Stimulated activated CD4-positive, alpha-beta T cell treated with anti-CD3 and anti-CD28 coated beads, TNF-alpha, amount 100 ng/mL, for 1 hour (primary cell): ENCODE measurements around the gene APOA4.
A peak's percentile ranks its signal among the peaks of the same experiment; 100 is the strongest.
"Not testable (repeated sequence)": the region's sequence is repeated elsewhere in the genome, so short reads cannot be mapped to it uniquely, and the experiment has no call there.

Experiments used
- DNase-seq, 3 donors: peaks; one replicate each; pipeline ENCODE4 v3.0.0-alpha.2; 2020; ENCODE audit warnings: low read depth in 3 of 3, low spot score in 1 of 3

APOA4 gene

DNA sequence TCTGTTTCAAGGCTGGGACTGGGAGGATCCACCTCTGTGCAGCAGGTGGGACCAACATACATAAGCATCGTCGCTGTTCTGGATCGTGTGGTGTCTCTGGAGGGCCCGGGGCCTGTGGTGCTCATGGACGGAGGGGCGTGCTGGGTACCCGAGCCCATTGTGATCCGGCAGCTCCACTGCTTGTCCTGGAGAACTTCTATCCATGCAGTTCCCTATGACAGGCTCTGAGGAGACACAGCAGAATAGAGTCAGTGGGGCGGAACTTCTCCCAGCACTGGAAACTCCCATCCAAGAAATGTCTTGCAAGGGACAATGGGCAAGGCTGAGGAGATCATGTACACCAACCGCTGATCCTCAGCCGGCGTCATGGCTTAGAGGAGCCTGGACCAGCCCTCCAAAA, 26.0 kb upstream of the APOA4 start:
- DNase-seq: no peak

DNA sequence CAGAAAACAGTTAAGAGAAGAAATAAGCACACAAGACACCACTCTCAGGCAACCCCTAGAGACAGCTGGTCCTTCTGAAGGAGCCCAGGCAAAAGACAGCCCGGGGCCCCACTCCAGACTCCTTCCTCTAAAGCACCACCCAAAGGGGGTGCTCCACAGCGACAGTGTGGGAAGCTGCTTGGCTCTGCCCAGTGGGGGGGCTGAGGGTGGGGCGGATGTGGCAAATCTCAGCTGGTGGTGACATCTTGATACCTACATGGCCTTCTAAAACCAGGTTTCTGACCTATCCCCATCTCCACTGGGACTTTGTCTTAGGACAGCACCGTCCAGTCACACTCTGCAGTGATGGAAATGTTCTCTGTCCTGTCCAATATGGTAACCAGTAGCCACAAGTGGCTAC, 24.5 kb upstream of the APOA4 start:
- DNase-seq: no peak

DNA sequence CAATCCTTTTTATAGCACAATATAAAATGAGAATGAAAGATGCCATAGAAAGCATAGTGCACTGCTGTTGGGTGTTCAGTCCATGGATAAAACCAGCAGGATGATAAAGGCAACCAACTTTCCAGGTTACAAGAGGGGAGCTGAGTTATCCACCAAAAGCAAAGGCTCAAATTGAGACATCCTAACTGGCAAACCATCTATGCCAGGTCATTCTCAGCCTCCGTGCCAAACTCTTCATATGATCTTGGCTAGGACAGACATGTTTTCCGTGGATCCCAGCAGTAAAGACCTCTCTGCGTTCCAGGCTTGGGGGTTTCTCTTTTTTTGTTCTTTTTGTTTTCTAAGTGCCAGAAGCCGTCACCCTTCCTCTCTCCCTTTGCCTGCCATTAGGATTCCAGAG, 21.6 kb upstream of the APOA4 start:
- DNase-seq: no peak

DNA sequence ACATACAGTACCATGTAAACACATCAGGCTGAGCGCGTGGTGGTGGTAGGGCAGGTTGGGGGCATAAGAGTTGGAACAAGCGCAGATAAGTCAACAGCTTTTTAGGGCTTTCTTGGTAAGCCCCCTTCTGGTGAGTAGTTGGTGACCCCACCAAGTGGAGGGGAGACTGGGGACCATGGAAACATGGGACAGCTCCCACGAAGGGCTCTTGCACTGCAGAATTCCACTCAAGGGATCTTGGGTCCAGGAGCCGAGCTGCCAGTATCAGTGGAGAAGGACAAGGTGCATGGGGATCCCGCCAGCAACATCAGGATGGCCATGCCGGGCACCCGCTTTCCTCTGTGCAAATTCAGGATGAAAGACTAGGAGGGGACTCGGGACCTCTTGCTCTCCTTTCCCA, 20.6 kb upstream of the APOA4 start:
- no peak for DNase-seq

DNA sequence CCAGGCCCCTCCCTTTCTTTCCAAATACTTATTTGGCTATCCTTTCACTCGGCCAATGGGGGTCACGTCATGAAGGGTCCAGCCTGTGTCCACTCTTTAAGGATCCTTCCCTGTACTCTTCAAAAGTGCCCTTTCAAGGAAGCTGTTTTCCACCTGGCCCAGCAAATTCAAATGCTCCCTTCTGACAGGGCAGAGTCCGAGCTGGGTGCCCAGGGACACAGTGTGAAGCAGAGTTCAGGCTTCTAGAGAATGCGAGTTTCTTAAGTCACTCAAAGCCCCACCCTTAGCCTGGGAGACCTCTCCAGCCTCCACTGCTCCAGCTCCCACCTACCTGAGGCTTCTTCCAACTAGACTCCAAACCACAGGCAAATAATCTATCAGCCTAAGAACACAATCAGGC, 19.8 kb upstream of the APOA4 start:
- no peak for DNase-seq

DNA sequence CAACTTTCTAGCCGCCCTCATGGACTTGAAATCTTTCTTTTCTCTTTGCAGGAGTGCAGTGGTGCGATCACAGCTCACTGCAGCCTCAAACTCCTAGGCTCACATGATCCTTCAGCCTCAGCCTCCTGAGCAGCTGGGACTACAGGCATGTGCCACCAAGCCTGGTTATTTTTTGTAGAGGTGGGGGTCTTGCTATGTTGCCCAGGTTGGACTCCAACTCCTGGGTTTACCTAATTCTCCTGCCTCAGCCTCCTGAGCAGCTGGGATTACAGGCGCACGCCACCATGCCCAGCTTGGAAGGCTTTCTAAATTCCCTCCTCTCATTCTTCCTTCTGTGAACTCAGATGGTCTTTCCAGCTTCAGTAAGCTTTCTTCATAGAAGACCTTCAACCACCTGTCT, 19.0 kb upstream of the APOA4 start:
- no peak for DNase-seq

DNA sequence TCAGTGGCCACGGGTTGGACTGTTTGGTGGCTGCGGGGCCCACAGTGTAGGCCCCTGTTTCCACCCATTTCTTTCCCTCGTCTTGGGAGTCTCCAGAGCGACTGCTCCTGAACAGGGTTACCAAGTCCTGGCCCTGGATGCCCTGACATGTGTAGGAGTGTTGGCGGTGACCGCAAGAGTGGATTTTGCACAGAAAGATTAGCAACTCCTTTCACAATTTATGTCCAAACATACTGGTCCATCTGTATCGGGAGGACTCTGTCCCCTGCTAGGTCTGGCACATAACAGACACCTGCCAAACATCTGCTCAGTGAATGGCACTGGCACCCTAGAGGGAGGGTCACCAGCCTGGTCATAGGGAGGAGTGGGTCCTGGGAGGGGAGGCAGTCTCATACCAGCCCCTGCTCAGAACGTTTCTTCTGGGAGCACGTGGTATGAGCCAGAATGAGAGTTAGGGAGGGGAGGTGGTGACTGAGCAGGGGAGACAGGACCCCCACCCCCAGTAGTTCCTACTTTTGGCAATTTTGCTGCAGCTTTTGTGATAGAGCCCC, 17.7 kb upstream of the APOA4 start:
- no peak for DNase-seq

DNA sequence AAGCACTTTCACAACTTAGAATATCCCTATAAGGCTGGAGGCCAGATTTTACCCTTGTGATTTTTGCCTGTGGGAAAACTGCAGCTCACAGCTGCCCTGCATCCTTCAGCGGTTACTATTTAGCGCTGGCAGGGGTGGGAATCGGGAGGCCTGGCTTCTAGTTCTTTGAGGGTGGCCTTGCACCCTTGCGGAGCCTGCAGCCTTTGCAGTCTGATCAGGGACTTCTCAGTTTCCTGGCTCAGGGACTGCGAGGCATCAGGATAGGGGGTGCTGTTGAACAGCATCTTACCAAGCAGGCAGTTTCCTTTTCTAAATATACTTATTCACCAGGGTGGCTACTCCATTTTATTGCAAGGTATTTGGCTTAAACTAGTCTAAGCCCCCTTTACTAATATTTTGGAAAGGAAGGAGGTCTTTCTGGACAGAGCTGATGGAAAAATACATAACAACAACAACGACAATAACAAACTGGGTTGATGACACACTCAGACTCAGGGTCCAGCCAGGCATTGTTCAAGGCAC, 17.2 kb upstream of the APOA4 start:
- no peak for DNase-seq

DNA sequence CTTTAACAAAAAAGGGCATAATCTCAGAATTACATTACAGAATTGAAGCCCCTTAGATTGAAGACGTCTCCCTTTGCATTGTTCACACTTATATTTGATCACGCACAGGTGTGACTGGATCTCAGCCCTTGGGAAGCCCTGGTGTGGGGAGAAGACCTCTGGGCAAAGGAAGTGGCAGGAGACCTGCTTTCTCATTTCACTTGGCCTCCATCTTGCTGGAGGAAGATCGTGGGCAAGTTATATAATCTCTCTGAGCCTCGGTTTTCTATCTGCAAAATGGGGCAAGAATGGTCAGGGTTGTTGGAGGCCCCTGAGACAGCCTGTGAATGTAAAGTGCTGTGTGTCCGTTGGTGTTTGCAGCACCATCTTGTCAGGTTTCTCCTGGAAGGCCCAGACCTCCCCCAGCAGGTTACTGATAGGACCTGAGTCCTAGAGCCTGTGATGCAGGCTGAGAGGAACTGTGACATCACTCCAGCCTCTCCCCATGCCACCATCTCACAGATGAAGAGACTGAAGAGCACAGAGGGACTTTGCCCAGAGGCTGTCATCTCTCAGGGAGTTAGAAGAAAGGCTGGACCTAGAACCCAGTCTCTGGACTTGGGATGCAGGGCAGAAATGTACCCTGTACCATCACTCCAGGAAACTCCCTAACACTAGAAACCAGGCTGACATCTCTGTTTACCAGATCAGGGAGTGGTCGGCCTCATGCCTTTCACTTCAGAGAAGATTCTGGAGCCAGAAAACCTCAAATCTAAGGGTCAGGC, 15.4 kb upstream of the APOA4 start:
- no peak for DNase-seq

DNA sequence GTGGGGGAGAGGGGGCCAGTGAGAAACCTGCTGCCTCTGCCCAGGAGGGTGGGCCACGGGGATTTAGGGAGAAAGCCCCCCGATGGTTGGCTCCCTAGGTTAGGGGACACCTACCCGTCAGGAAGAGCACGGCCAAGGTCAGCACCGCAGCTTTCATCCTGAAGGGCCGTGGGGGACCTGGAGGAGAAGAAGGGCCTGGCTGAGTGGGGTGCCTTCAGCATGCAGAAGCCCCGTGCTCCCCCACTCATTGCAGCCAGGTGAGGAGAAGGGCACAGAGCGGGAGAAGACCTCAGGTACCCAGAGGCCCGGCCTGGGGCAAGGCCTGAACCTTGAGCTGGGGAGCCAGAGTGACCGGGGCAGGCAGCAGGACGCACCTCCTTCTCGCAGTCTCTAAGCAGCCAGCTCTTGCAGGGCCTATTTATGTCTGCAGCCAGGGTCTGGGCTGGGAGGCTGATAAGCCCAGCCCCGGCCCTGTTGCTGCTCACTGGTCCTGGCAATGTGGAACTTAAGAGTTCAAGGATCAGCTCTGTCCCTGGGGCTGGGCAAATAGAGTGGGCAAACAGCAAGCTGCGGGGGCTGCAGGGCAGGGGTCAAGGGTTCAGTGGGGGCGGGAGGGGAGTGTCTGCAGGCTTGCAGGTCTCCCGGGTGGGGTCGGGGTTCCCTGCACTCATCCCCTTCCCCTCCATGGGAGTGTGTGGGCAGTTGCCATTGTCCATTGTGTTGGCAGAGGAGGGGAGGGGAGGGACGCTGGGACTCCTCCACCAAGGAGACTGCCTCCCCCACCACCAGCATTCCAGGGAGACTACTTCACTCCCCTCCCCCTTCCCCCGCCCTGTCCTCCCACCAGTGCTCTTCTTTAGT, 14.4 kb upstream of the APOA4 start, which contains the start of gene APOA1:
APOA1 (minus strand) TSS at position 392 of the 861 bp plus-strand sequence; CDS start at position 157, 235 bp downstream.
- no peak for DNase-seq

DNA sequence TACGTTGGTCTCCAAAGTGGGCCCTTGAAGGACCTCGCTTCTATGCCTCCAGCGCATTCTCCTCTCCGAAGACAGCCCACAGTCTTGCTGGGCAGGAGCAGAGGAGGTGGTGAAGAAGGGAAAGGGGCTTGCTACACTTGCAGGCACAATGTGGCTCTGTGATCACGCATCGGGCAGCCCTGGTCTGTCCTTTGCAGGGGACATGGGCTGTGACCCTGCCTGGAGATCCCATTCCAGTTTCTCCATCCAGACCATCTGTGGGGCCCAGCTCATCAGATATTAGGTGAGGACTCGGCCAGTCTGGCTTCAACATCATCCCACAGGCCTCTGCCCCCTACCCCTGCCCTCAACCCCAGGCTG, 13.5 kb upstream of the APOA4 start:
- no peak for DNase-seq

DNA sequence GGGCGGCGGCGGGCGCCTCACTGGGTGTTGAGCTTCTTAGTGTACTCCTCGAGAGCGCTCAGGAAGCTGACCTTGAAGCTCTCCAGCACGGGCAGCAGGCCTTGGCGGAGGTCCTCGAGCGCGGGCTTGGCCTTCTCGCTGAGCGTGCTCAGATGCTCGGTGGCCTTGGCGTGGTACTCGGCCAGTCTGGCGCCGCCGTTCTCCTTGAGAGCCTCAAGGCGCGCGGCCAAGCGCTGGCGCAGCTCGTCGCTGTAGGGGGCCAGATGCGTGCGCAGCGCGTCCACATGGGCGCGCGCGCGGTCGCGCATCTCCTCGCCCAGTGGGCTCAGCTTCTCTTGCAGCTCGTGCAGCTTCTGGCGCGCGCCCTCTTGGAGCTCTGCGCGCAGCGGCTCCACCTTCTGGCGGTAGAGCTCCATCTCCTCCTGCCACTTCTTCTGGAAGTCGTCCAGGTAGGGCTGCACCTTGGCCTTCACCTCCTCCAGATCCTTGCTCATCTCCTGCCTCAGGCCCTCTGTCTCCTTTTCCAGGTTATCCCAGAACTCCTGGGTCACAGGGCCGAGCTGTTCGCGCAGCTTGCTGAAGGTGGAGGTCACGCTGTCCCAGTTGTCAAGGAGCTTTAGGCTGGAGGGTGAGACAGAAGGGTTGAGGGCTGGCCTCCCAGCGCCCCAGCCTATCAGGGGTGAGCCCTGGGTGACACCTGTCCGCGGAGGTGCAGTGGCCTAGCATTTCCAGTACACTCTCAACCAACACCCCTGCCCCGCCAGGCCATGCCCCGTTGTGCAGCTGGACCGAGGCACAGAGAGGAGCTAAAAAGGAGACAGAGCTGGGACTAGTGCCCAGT, 12.9 kb upstream of the APOA4 start:
- DNase-seq: peak; percentile 40 to 59 (median 57)

DNA sequence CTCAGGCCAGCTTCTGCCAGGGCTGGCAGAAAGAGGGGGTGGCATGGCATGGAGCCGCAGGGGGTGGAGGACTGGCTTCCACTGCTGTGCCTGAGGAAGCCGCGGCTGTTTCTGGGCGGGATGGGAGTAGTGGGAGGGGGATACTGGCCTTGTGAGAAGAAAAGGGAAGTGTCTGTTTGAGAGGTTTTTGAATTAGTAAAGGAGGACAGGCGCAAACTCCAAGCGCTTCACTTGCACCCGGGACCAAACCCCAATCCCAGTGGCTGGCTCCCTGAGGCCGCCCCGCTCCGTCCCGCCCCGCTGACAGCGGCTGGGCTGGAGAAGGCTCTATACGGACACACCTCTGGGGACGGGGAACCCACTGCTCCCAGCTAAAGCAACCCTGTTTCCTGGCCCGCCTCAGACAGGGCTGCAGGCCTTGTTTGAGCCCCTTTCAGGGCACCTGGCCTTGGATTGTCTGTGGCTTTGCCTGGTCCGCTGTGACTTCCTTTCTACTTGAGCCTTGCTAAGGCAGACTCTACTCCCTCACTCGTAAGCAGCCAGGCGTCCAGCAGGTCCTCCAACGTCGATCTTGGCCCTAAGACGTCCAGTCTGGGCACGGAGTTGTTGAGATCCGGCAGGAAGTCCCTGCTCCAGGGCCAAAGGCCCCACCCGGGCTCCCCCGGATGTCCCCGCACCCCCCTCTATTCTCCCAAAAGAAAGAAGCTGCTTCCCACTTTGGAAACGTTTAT, 12.1 kb upstream of the APOA4 start:
- DNase-seq: no peak

DNA sequence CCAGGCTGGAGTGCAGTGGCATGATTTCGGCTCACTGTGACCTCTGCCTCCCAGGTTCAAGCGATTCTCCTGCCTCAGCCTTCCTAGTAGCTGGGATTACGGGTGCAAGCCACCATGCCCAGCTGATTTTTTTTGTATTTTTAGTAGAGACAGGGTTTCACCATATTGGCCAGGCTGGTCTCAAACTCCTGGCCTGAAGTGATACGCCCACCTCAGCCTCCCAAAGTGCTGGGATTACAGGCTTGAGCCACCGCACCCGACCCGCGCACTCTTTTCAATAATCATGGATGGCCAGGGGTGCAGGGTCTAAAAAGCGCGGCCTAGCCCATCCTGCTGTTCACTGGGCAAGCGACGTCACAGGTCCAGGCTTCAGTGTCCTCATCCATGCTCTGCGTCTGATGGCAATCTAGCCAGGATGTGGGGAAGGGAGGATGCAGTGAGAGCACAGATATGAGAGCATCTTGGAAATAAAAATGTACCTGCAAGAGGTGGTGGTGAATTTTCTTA, 11.5 kb upstream of the APOA4 start:
- not testable (repeated sequence) for DNase-seq

DNA sequence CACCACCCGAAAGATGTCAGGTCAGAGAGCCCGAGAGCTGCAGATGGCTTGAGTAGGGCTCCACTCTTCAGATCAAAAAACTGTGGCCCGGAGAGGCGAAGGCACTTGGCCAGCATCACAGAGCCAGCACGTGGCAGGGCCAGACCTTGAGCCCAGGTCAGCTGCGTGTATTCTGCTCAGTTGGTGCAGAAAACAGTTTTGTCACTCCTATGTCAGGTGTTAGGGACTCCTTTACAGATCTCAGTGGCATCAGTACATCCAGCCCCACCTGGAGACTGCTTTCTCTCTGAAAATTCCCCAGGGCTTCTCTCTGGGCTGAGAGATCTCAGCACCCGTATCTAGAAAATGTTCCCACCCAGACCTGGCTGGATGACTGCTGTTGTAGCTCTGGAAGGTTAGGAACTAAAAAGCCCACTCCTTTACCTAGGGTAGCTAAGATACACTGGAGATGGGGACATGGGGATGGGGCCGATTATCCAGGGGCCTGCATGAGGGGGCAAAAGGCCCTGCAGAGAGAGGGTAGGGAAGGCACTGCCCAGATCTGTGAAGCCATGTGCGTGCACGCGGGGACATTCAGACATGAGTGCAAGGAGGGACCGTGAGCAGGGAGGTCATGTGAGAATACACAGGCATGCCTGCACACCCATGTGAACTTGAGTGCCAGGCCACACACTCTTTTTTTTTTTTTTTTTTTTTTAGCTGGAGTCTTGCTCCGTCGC, 10.9 kb upstream of the APOA4 start:
- no peak for DNase-seq

DNA sequence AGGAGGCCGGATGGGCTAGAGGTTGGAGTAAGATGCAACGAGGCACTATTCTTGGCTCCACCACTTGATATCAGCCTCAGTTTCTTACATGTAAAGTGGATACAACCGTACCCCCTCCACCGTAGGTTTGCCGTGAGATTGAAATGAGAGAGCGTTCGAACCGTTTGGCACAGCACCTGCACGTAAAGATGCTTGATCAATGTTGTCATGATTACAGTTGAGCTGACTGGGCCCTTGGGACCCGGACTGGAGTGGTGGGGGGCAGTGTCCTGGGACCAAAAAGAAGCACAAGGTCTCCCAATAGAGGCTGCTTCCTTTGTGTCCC, 10.3 kb upstream of the APOA4 start:
- no peak for DNase-seq

DNA sequence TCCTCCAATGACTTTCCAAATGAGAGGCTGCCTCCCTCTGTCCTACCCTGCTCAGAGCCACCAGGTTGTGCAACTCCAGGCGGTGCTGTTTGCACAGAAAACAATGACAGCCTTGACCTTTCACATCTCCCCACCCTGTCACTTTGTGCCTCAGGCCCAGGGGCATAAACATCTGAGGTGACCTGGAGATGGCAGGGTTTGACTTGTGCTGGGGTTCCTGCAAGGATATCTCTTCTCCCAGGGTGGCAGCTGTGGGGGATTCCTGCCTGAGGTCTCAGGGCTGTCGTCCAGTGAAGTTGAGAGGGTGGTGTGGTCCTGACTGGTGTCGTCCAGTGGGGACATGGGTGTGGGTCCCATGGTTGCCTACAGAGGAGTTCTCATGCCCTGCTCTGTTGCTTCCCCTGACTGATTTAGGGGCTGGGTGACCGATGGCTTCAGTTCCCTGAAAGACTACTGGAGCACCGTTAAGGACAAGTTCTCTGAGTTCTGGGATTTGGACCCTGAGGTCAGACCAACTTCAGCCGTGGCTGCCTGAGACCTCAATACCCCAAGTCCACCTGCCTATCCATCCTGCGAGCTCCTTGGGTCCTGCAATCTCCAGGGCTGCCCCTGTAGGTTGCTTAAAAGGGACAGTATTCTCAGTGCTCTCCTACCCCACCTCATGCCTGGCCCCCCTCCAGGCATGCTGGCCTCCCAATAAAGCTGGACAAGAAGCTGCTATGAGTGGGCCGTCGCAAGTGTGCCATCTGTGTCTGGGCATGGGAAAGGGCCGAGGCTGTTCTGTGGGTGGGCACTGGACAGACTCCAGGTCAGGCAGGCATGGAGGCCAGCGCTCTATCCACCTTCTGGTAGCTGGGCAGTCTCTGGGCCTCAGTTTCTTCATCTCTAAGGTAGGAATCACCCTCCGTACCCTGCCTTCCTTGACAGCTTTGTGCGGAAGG, 9.5 kb upstream of the APOA4 start:
- DNase-seq: no peak

DNA sequence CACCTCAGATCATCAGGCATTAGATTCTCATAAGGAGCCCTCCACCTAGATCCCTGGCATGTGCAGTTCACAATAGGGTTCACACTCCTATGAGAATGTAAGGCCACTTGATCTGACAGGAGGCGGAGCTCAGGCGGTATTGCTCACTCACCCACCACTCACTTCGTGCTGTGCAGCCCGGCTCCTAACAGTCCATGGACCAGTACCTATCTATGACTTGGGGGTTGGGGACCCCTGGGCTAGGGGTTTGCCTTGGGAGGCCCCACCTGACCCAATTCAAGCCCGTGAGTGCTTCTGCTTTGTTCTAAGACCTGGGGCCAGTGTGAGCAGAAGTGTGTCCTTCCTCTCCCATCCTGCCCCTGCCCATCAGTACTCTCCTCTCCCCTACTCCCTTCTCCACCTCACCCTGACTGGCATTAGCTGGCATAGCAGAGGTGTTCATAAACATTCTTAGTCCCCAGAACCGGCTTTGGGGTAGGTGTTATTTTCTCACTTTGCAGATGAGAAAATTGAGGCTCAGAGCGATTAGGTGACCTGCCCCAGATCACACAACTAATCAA, 8.8 kb upstream of the APOA4 start:
- no peak for DNase-seq
